Measurements from ENCODE around the gene CCDC32. TPM values are rescaled to one million over a fixed set of nuclear protein-coding genes. Genes with fewer than 3 reads are reported as not detected.

CCDC32 gene
- total RNA-seq, 4 donors from 2014 or later: 36.8 to 49.0 (median 43.7) TPM

GRCh38 chr15:40523611-40524010, 41.2 kb downstream of the CCDC32 start:
- intact Hi-C loops (cut with DNase I): no loop called here
- H3K36me3 ChIP-seq: no peaks in the 10 kb centered on the region
- no peaks in the 10 kb centered on the region for H3K27me3 ChIP-seq
- no peak for DNase-seq
- TF ChIP-seq POLR2A (IDR thresholded peaks at IDR 0.05): no peak
- TF ChIP-seq, protein P1, sequence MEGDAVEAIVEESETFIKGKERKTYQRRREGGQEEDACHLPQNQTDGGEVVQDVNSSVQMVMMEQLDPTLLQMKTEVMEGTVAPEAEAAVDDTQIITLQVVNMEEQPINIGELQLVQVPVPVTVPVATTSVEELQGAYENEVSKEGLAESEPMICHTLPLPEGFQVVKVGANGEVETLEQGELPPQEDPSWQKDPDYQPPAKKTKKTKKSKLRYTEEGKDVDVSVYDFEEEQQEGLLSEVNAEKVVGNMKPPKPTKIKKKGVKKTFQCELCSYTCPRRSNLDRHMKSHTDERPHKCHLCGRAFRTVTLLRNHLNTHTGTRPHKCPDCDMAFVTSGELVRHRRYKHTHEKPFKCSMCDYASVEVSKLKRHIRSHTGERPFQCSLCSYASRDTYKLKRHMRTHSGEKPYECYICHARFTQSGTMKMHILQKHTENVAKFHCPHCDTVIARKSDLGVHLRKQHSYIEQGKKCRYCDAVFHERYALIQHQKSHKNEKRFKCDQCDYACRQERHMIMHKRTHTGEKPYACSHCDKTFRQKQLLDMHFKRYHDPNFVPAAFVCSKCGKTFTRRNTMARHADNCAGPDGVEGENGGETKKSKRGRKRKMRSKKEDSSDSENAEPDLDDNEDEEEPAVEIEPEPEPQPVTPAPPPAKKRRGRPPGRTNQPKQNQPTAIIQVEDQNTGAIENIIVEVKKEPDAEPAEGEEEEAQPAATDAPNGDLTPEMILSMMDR (IDR thresholded peaks at IDR 0.05): no peak
- no peak overlapping the region for H3K27ac ChIP-seq
- H3K4me1 ChIP-seq: no peaks in the 10 kb centered on the region
- no peak overlapping the region for H3K4me3 ChIP-seq (replicated peaks in 1 of 3)
- no peaks in the 10 kb centered on the region for H3K9me3 ChIP-seq

DNA sequence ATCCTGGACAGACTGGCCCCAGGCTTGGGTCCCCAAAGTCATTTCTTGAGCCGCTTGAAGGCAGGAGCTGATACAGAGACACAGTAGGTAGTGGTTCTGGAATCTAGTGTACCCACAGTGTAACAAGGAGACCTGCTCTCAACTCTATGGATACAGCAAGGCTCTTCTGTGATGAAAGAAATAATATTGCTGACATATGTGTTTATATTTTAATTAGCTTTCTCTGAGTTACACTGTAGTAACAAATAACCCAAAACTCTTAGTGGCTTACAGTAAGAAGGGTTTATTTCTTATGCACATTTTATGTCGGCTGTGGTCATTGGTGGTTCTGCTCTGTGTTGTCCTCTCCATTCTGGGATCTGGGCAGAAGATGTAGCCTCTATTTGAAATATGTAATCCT, 48.5 kb downstream of the CCDC32 start:
- TF ChIP-seq POLR2A (IDR thresholded peaks at IDR 0.05): no peak
- TF ChIP-seq, protein P1 (IDR thresholded peaks at IDR 0.05): no peak
- intact Hi-C loops (cut with DNase I): no loop called here
- no peak for DNase-seq
- 95 to 100% methylated on average over 2 of the region's 2 CpGs for WGBS, 2 donors
- no peak overlapping the region for H3K4me3 ChIP-seq (replicated peaks in 1 of 3)
- H3K4me1 ChIP-seq: no peaks in the 10 kb centered on the region
- H3K36me3 ChIP-seq: no peaks in the 10 kb centered on the region
- H3K27ac ChIP-seq: no peak overlapping the region
- no peaks in the 10 kb centered on the region for H3K9me3 ChIP-seq
- H3K27me3 ChIP-seq: no peaks in the 10 kb centered on the region

- Histone ChIP-seq H3K9me3 (no peaks in the 10 kb centered on the region), H3K27me3 (no peaks in the 10 kb centered on the region), H3K36me3 (no peaks in the 10 kb centered on the region), H3K4me1 (no peaks in the 10 kb centered on the region), H3K27ac (no peak overlapping the region), H3K4me3 (replicated peaks in 1 of 3) (no peak overlapping the region)
- intact Hi-C loops (cut with DNase I): no loop called here
- no peak for DNase-seq
- TF ChIP-seq, protein P1 (IDR thresholded peaks at IDR 0.05): no peak
- TF ChIP-seq POLR2A (IDR thresholded peaks at IDR 0.05): no peak
- 94 to 96% methylated on average over 5 of the region's 5 CpGs for WGBS, 2 donors
These were observed 51.2 kb downstream of the CCDC32 start for GRCh38 chr15:40513609-40514008.

- no peaks in the 10 kb centered on the region for H3K27me3 ChIP-seq
- intact Hi-C loops (cut with DNase I): no loop called here
- no peaks in the 10 kb centered on the region for H3K36me3 ChIP-seq
- H3K9me3 ChIP-seq: no peaks in the 10 kb centered on the region
- no peak for DNase-seq
- no peak overlapping the region for H3K4me3 ChIP-seq (replicated peaks in 1 of 3)
- no peak for TF ChIP-seq POLR2A (IDR thresholded peaks at IDR 0.05)
- TF ChIP-seq, protein P1 (IDR thresholded peaks at IDR 0.05): no peak
- no peak overlapping the region for H3K27ac ChIP-seq
- no peaks in the 10 kb centered on the region for H3K4me1 ChIP-seq
- whole genome bisulfite sequencing, 2 donors: 95 to 100% methylated on average over 2 of the region's 2 CpGs
These were observed 52.4 kb downstream of the CCDC32 start for GRCh38 chr15:40512440-40512839.

- Histone ChIP-seq H3K9me3 (no peaks in the 10 kb centered on the region), H3K4me1 (peaks cover 0 to 7% of the 10 kb centered on the region in 2 donors), H3K27me3 (no peaks in the 10 kb centered on the region), H3K27ac (peak overlapping the region in 2 of 3 donors; percentile 6 to 51), H3K36me3 (no peaks in the 10 kb centered on the region), H3K4me3 (replicated peaks in 1 of 3) (peak overlapping the region; percentile 12 to 43 (median 13))
- intact Hi-C loops (cut with DNase I): no loop called here
- 1 to 3% methylated on average over 10 to 25 of the region's 61 CpGs for WGBS, 2 donors
- TF ChIP-seq POLR2A (IDR thresholded peaks at IDR 0.05): peak in 1 of 2 donors; percentile 16
- TF ChIP-seq, protein P1 (IDR thresholded peaks at IDR 0.05): no peak
- peak; percentile 77 to 80 for DNase-seq
These were observed 53.2 kb downstream of the CCDC32 start for GRCh38 chr15:40511472-40512133.
